GM12878 (cell line): ENCODE data around the gene ITGA5. TPM values are rescaled to one million over a fixed set of nuclear protein-coding genes. Genes with fewer than 3 reads are reported as not detected.

Experiments
- ATAC-seq: fragments of 200-7000 bp; cut with Tn5 transposase; 3 replicates; pipeline ENCODE4 v1.9.1; 2020; ENCODE audit warnings: mild to moderate bottlenecking, moderate library complexity
- BruUV-seq: library from RNA; stranded (reverse); fragments of 400-500 nt; replicated peaks from 2 replicates; lab custom pipeline; 2021; lab: Mats Ljungman, UMichigan
- CTCF ChIA-PET: fragments of 300-600 bp; sonication (Branson Sonifier 250); formaldehyde crosslinking; extraction: SDS; loops from one replicate; lab custom pipeline; 2021; ENCODE audit warnings: inconsistent platforms; lab: Yijun Ruan, JAX
- POLR2A ChIA-PET: fragments of 350-600 bp; formaldehyde crosslinking; extraction: SDS; loops from one replicate; lab custom pipeline; 2021; ENCODE audit warnings: inconsistent platforms; lab: Charles Lee
- RAD21 ChIA-PET: fragments of 300-600 bp; sonication (Branson Sonifier 250); formaldehyde crosslinking; loops from one replicate; lab custom pipeline; 2023; ENCODE audit warnings: antibody characterized with exemption; ENCODE audit not compliant: unreplicated experiment; lab: Charles Lee
- SMC1A ChIA-PET: fragments of 300-600 bp; sonication (Branson Sonifier 250); formaldehyde crosslinking; loops from one replicate; lab custom pipeline; 2023; ENCODE audit not compliant: unreplicated experiment, uncharacterized antibody; lab: Charles Lee
- DNase-seq: peaks from one replicate; pipeline ENCODE4 v3.0.0-alpha.2; 2011; ENCODE audit warnings: low read depth, low spot score
- FAIRE-seq: peaks from 3 replicates; lab custom pipeline; 2011; peaks lifted over from hg19 to GRCh38; lab: Jason Lieb, UNC
- H2AFZ ChIP-seq: 2 replicates; pipeline ENCODE4 v1.6.0; 2011; ENCODE audit warnings: low read depth, low read length, control low read depth; ENCODE audit not compliant: control insufficient read depth
- H3K27ac ChIP-seq: 2 replicates; pipeline ENCODE4 v1.5.1; 2011; ENCODE audit warnings: control low read depth; ENCODE audit not compliant: control insufficient read depth, insufficient read depth
- H3K27me3 ChIP-seq, 2 experiments: replicated peaks in 1 of 2; 2 replicates each; pipeline versions ENCODE4 v1.6.0 to v1.6.1; 2011; ENCODE audit warnings: low read length in 1 of 2; ENCODE audit not compliant: control insufficient read depth in 2 of 2, insufficient read depth in 2 of 2
- H3K36me3 ChIP-seq, 2 experiments: 2 replicates each; pipeline ENCODE4 v1.5.1; 2011; ENCODE audit warnings: low read length in 1 of 2; ENCODE audit not compliant: control insufficient read depth in 2 of 2, insufficient read depth in 2 of 2
- H3K4me1 ChIP-seq: 2 replicates; pipeline ENCODE4 v1.6.1; 2011; ENCODE audit warnings: mild to moderate bottlenecking, low read length, moderate library complexity, mixed read lengths; ENCODE audit not compliant: control insufficient read depth, insufficient read depth
- H3K4me2 ChIP-seq: 2 replicates; pipeline ENCODE4 v1.6.0; 2011; ENCODE audit warnings: control low read depth; ENCODE audit not compliant: control insufficient read depth, insufficient read depth
- H3K4me3 ChIP-seq: fragments of 200-600 bp; sonication (generic); 2 replicates; pipeline ENCODE4 v1.5.1; 2016
- H3K79me2 ChIP-seq: 2 replicates; pipeline ENCODE4 v1.6.0; 2011; ENCODE audit warnings: low read length; ENCODE audit not compliant: control insufficient read depth, insufficient read depth
- H3K9ac ChIP-seq: 2 replicates; pipeline ENCODE4 v1.8.0; 2011; ENCODE audit warnings: low read length, control low read depth, mixed read lengths; ENCODE audit not compliant: control insufficient read depth, insufficient read depth
- H3K9me3 ChIP-seq: replicated peaks from 3 replicates; pipeline ENCODE4 v1.5.1; 2011; ENCODE audit warnings: mild to moderate bottlenecking, low read length; ENCODE audit not compliant: control insufficient read depth, insufficient read depth
- H4K20me1 ChIP-seq: 2 replicates; pipeline ENCODE4 v1.6.0; 2011; ENCODE audit not compliant: control insufficient read depth, insufficient read depth
- CREB1 ChIP-seq: IDR thresholded peaks from 2 replicates; pipeline ENCODE4 v1.6.1; 2012; ENCODE audit warnings: low read depth, mild to moderate bottlenecking, inconsistent platforms
- PBX3 ChIP-seq: IDR thresholded peaks from 2 replicates; pipeline ENCODE4 v1.6.1; 2011; ENCODE audit warnings: mild to moderate bottlenecking, low read depth, low read length, moderate library complexity; ENCODE audit not compliant: insufficient replicate concordance
- PKNOX1 ChIP-seq: fragments of 450-650 bp; IDR thresholded peaks from 2 replicates; pipeline ENCODE4 v1.6.1; 2016; ENCODE audit warnings: mild to moderate bottlenecking
- WGBS: methylation state at CpG from one replicate; pipeline ENCODE4 v1.1.6; 2016; ENCODE audit warnings: low lambda C conversion rate; ENCODE audit not compliant: insufficient replicate concordance, insufficient coverage; ENCODE audit errors: missing lambda C conversion rate; 5-methylcytosine and 5-hydroxymethylcytosine counted together
- in situ Hi-C: fragments of 300-500 bp; cut with MboI; formaldehyde crosslinking; loops from 9 replicates; pipeline ENCODE4 v1.14.3; 2018; ENCODE audit warnings: mixed read lengths
- intact Hi-C: fragments of 100-400 bp; cut with micrococcal nuclease; formaldehyde crosslinking; loops from one replicate; pipeline ENCODE4 v1.14.2; 2022; ENCODE audit not compliant: unreplicated experiment
- polyA plus RNA-seq, 11 experiments: library from polyadenylated mRNA; depleted of rRNA in 4 of 11; unstranded in 6 of 11; stranded (reverse) in 5 of 11; fragments of >200 nt; fragmentation: Nextera tagmentation in 4 of 11; fragmentation: Illumina TruSeq in 1 of 11; extraction: Ambion mirVana in 4 of 11; extraction: Trizol in 1 of 11; gene quantifications; 1 replicate in 1 of 11; 2 replicates in 10 of 11; pipeline versions ENCODE4 v1.2.1 to v1.2.3, GENCODE V29; 2011 to 2016; ENCODE audit warnings: inconsistent platforms in 2 of 11, missing spikeins in 2 of 11, low read depth in 1 of 11
- total RNA-seq, 4 experiments: library from RNA; depleted of rRNA in 3 of 4; stranded (reverse); fragments of >200 nt in 3 of 4; fragmentation: Illumina TruSeq in 1 of 4; extraction: Trizol in 1 of 4; gene quantifications; 2 replicates each; pipeline versions ENCODE4 v1.2.1 to v1.2.3, GENCODE V29; 2013 to 2021

The ITGA5 gene
- total and polyA plus RNA-seq, 10 of the 15 experiments (the other 5 are each of a cell fraction or from before 2014, with no cell fraction given), result 0.15 to 22.5 (median 0.61) TPM

GRCh38 chr12:54401119-54401518 is 17.9 kb downstream of the ITGA5 start:
- Histone ChIP-seq H3K4me2 (no peak overlapping the region), H3K9me3 (no peaks in the 10 kb centered on the region), H3K79me2 (no peaks in the 10 kb centered on the region), H3K27me3 (no peaks in the 10 kb centered on the region; a peak in 1 of 4 replicates), H4K20me1 (no peaks in the 10 kb centered on the region), H3K27ac (no peak overlapping the region), H3K36me3 (no peaks in the 10 kb centered on the region), H2AFZ (no peak overlapping the region), H3K4me1 (no peaks in the 10 kb centered on the region), H3K9ac (no peak overlapping the region), H3K4me3 (no peak overlapping the region)
- ChIA-PET POLR2A (interaction anchor here (0.6 to 4.7 kb wide), 2 partner anchors 37 to 69 kb away, joined by 4 to 43 read pairs; no protein-coding TSS in a partner anchor), CTCF (interaction anchor here (0.9 to 12.3 kb wide), 6 partner anchors 8 to 142 kb away, joined by 3 to 1071 read pairs (median 30); partner anchors contain the start of gene ITGA5), RAD21 (interaction anchor here (2.4 to 9.3 kb wide), 3 partner anchors 13 to 43 kb away, joined by 16 to 296 read pairs (median 50); no protein-coding TSS in a partner anchor), SMC1A (interaction anchor here (0.6 to 12.3 kb wide), 8 partner anchors 10 to 160 kb away, joined by 3 to 469 read pairs (median 8); partner anchors contain the start of gene ITGA5)
- 86% methylated on average over 2 of the region's 2 CpGs for WGBS
- BruUV-seq, result no TSS peak
- FAIRE-seq, result no peak
- TF ChIP-seq CREB1 (no peak), PBX3 (peak; percentile 34), PKNOX1 (peak; percentile 79)
- in situ Hi-C loops (loop anchor here (5.0 kb wide), 1 partner anchor 36 kb away; no protein-coding TSS in a partner anchor), intact Hi-C loops (no loop called here)
- DNase-seq, result no peak
- peak; percentile 16; the same call in 1 of the 3 replicates for ATAC-seq
